GM21360 (cell line): ENCODE results near the gene CFAP74.
"Not testable (repeated sequence)": the region's sequence is repeated elsewhere in the genome, so short reads cannot be mapped to it uniquely, and the experiment has no call there.

Experiments
- ATAC-seq: cut with Tn5 transposase; IDR thresholded peaks from one replicate; pipeline ENCODE4 v1.9.1; 2021; ENCODE audit warnings: mild to moderate bottlenecking, moderate library complexity; ENCODE audit not compliant: unreplicated experiment

CFAP74 gene

GRCh38 chr1:1954015-1954414 is 49.6 kb downstream of the CFAP74 start:
- ATAC-seq, result no peak

DNA sequence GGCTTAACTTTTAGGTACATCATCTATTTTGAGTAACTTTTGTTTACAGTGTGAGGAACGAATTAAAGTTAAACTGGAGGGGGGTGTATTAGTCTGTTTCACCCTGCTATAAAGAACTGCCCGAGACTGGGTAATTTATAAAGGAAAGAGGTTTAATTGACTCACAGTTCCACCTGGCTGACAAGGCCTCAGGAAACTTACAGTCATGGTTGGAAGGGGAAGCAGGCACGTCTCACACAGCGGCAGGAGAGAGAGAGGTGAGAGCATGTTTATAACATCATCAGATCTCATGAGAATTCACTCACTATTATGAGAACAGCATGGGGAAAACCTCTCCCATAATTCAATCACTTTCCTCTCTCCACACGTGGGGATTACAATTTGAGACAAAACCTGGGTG is 52.6 kb downstream of the CFAP74 start:
- no peak for ATAC-seq

GRCh38 chr1:1948783-1949182 is 54.8 kb downstream of the CFAP74 start:
- no peak for ATAC-seq

GRCh38 chr1:1947493-1947892 is 56.1 kb downstream of the CFAP74 start:
- ATAC-seq, result no peak

GRCh38 chr1:1946540-1946939 is 57.0 kb downstream of the CFAP74 start:
- no peak for ATAC-seq

DNA sequence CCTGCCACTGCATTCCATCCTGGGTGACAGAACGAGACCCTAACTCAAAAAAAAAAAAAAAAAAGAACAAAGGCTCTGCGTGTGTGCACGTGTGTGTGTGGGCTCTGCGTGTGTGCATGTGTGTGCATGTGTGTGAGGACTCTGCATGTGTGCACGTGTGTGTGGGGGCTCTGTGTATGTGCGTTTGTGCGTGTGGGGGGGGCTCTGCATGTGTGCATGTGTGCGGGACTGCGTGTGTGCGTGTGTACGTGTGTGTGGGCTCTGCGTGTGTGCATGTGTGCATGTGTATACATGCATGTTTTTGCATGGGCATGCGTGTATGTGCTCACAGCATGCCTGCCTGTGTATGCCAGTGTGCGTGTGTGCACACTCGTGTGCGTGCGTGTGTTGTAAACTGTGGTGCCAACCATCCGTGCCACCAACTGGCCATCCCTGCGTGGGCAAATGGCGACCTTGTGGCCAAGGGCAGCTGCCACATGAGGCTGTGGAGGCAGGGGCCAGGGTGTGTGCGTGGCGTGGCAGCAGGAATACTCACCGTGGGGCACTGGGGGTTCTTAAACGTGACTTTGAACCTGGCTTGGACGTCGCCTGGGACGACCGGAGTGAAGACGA is 57.7 kb downstream of the CFAP74 start:
- no peak for ATAC-seq

DNA sequence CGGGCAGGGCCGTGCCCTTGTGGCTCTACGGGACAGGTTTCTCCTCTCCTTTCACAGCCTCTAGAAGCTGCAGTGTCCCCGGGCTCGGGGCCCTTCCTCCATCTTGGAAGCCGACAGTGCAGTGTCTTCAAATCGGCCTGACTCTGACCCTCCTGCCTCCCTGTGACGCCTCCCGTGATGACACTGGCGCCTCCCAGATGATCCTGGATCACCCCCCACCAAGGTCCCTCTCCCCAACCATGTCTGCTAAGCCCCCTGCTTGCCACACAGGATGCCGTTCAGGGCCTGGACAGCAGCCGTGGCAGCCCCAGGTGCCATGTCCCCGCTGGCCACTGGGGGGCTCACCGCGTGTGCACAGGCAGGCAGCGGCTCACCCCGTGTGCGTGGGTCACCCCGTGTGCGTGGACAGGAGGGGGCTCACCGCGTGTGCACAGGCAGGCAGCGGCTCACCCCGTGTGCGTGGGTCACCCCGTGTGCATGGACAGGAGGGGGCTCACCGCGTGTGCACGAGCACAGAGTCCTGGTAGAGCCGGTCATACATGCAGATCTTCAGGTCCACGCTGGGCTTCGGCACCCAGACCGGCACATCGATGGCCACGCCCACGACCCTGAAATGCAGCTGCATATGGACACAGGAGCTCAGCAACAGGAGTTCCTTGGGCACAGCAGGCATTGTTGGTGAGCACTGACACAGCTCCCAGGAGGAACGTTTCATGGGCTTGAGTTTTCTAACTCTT is 59.6 kb downstream of the CFAP74 start:
- ATAC-seq, result no peak

DNA sequence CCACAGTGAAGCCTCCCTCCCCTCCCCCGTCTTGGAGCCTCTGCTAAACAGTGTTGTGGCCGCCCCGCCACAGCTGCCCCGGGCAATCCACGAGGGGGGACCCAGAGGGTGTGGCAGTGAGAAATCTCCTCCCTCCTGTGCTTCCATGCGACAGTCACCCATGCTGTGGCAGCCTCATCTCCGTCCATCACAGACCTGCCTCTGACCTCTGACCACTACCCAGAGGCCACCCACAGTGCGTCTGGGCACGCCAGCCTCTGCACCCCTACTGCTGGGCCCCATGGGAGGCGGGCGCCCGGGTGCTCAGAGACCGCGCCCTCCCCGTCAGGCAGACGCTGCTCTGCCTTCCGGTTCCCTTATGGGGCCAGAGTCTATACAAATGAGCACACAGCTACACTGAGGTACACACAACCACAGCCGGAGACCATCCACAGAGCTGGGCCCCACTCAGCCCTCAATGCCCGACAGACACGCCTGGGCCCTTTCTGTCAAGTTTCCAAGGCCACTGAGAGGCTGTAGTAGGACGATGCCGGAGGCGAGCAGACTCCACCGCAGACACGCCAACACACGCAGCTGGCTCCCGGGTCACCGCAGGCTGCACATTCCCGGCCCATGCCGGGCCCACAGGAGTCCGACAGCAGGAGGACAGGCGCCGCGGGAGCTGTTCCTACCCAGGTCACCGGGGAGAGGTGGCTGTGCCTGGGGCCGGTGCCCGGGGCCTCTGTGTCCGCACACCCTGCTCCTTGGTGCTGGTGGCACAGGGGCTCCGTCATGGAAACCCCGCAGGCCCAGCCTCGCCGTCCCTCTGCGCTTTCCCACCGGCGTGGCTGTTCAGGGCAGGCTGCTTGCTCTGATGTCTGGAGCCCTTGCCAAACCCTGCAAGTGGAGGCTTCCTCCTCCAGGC is 60.6 kb downstream of the CFAP74 start:
- no peak for ATAC-seq

GRCh38 chr1:1941868-1942752 is 61.5 kb downstream of the CFAP74 start:
- no peak for ATAC-seq

DNA sequence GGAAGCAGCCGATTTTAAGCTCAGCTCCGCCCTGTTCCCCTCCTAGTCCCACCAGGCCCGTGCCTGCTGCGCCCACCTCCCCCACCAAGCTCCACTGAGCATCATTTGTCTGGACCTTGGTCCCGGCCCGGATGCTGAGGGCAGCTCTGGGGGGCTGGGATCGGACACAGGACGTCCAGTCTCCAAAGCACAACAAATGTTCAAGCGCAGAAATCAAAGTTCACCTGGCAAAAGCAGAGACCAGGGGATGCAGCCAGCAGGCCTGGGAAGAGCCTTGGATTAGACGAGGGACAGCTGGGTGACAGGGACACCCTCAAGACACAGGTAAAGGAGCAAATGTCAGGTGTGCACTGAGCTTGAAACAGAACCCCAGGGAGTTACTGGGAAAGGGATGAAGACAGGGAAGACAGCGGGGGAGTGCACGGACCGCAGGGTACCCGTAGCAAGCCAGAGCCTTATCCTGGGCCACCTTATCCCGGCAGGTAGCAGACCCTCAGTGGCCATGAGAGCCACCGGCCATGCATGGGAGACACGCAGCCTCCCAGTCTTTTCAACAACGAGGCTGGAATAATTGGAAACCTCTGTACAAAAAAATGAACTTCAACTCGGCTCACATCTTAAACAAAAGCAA is 62.3 kb downstream of the CFAP74 start:
- ATAC-seq, result no peak

DNA sequence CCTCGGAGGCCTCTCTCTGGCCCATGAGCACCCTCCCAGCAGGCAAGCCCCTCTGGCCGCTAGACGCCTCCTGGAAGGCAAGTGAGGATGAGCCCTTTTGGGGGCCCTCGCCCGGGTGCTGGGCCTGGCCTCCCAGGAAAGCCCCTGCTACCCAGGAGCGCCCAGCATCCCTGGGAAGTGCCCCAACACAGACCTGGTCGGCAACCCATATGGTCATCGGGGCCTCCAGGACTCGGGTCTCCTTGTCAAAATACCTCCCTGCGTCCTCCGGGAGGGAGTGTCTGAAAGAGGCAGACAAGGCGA is 63.5 kb downstream of the CFAP74 start:
- ATAC-seq, result no peak

GRCh38 chr1:1939296-1940122 is 64.1 kb downstream of the CFAP74 start:
- no peak for ATAC-seq

- ATAC-seq, result no peak
Observed at GRCh38 chr1:1938613-1939295, 64.8 kb downstream of the CFAP74 start.

DNA sequence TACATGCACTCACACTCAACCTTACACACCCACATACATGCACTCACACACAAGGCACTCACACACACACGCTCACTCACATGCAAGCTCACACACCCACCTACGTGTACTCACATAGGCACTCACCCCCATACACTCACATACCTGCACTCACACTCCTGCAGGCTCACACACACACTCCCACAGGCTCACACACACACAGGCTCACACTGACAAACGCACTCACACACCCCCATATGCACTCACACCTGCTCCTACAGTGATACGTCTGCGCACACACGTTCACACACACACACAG is 65.4 kb downstream of the CFAP74 start:
- no peak for ATAC-seq

DNA sequence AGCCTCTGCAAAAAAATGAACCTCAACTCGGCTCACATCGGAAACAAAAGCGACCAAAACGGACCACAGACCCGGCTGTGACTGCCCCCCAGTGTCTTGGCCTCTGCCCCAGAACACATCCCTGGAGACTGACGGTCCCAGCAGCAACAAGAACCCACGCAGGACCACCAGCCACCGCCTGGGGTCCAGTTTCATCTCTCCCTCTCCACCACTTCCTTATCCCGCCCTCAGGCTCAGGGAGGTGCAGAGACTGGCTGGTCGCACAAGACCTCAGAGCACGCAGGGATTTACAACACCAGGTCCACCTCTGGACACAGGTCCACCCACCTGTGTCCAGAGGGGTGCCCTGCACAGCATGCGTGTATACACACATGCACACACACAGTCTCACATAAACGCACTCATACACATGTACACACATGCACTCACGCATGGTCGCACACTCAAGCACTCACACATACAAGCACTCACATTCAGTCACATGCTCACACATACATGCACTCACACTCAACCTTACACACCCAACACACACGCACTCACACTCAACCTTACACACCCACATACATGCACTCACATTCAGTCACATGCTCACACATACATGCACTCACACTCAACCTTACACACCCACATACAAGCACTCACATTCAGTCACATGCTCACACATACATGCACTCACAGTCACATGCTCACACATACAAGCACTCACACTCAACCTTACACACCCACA is 65.9 kb downstream of the CFAP74 start:
- ATAC-seq, result no peak

DNA sequence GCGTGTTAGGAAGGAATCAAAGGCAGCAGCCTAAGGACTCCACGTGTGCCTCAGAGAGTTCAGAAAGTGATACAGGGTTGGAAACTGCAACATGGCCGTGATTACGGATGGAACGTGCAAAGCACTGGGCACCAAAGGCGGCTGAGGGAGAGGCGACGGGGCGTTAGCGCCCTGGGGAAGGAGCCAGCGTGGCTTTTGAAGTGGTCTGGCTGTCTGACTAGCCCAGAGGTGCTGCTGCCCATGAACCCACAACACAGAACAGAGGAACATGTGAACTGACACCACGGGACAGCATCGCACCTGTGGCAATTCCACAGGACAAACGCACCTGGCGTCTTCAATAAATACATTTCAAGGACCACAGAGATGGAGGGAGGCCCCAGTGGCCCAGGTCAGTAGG is 66.5 kb downstream of the CFAP74 start:
- ATAC-seq, result no peak

- ATAC-seq, result not testable (repeated sequence)
Observed at GRCh38 chr1:1934848-1935247, 68.7 kb downstream of the CFAP74 start.
